ENCODE measurements around the gene ZNRF1. TPM values are rescaled to one million over a fixed set of nuclear protein-coding genes. Genes with fewer than 3 reads are reported as not detected.
A peak's percentile ranks its signal among the peaks of the same experiment; 100 is the strongest.

Gene ZNRF1
- total RNA-seq, 1 experiment from 2014 or later: 48.2 TPM

- H3K4me1 ChIP-seq (ENCODE audit: control insufficient read depth in 1 of 2, insufficient read depth in 2 of 2, low read length in 2 of 2): peaks cover 34 to 59% of the 10 kb centered on the region in 2 experiments
- DNase-seq (ENCODE audit: low read depth, low spot score) (no peak), ATAC-seq (peak; percentile 44)
- POLR2A ChIA-PET: interaction anchor here (2.0 kb wide), 1 partner anchor 112 kb away, joined by 19 read pairs; no protein-coding TSS in a partner anchor
- no peaks in the 10 kb centered on the region for H3K9me3 ChIP-seq (ENCODE audit: control insufficient read depth in 1 of 2, insufficient read depth in 1 of 2, low read depth in 1 of 2, low read length in 2 of 2)
- RAD21 ChIA-PET (ENCODE audit: low non-redundant PET in 1 of 2, low total read pairs in 2 of 2, uncharacterized antibody in 2 of 2, unreplicated experiment in 2 of 2): interaction anchor here in 1 of 2 experiments (1.8 kb wide), 1 partner anchor 112 kb away, joined by 10 read pairs; no protein-coding TSS in a partner anchor
- no peaks in the 10 kb centered on the region for H3K36me3 ChIP-seq (ENCODE audit: control insufficient read depth in 1 of 2, insufficient read depth in 2 of 2, low read length in 2 of 2)
- peak overlapping the region; percentile 79 for H3K9ac ChIP-seq (ENCODE audit: low read length)
- H3K79me2 ChIP-seq (ENCODE audit: insufficient read depth, low read length): peaks cover 48% of the 10 kb centered on the region
- peak overlapping the region; percentile 70 to 71 for H3K4me3 ChIP-seq (replicated peaks in 1 of 2; ENCODE audit: low read depth in 1 of 2, low read length in 2 of 2)
- H3K27me3 ChIP-seq (ENCODE audit: insufficient read depth, low read length): no peaks in the 10 kb centered on the region
- H3K27ac ChIP-seq (ENCODE audit: low read depth, low read length): peak overlapping the region; percentile 81
- no peak for TF ChIP-seq TCF7L2 (IDR thresholded peaks at IDR 0.05; ENCODE audit: borderline replicate concordance, extremely low read depth, insufficient read depth, insufficient read length)
- TF ChIP-seq MAX (IDR thresholded peaks at IDR 0.05): no peak
- peak; percentile 68 for TF ChIP-seq ZFX (IDR thresholded peaks at IDR 0.05)
- TF ChIP-seq CTCF (IDR thresholded peaks at IDR 0.05 in 2 of 3, conservative IDR thresholded peaks at IDR 0.05 in 1 of 3; ENCODE audit: borderline replicate concordance in 1 of 3, insufficient read depth in 1 of 3, low read depth in 2 of 3, low read length in 2 of 3): no peak
- peaks cover 4% of the 10 kb centered on the region; the same call in 1 of the 2 replicates for H4K20me1 ChIP-seq (ENCODE audit: insufficient read depth)
- no peaks in the 10 kb centered on the region for H3K9me2 ChIP-seq (ENCODE audit: insufficient read depth)
- intact Hi-C loops (cut with micrococcal nuclease): no loop called here
- H3K4me2 ChIP-seq (ENCODE audit: low read length): peak overlapping the region; percentile 90
- no peak overlapping the region for H2AFZ ChIP-seq (ENCODE audit: low read depth, low read length, poor library complexity, severe bottlenecking)
- BruUV-seq (replicated peaks): no TSS peak
- CTCF ChIA-PET: interaction anchor here (3.1 kb wide), 1 partner anchor 111 kb away, joined by 116 read pairs; no protein-coding TSS in a partner anchor
Observed at GRCh38 chr16:74999219-74999608, 390 bp downstream of the ZNRF1 start.
